Activated T-cell treated with anti-CD3 and anti-CD28 coated beads, Interleukin-2, amount 50 U/mL, for 72 hours (primary cell): Measurements from ENCODE around the gene RPS19BP1. TPM values are rescaled to one million over a fixed set of nuclear protein-coding genes. Genes with fewer than 3 reads are reported as not detected.
"Not testable (repeated sequence)": the region's sequence is repeated elsewhere in the genome, so short reads cannot be mapped to it uniquely, and the experiment has no call there.

ENCODE experiments used
- ATAC-seq, 2 donors: fragments of 150-1000 bp; cut with Tn5 transposase; replicated peaks in 1 of 2; 2 replicates each; pipeline ENCODE4 v1.10.0; 2021; ENCODE audit warnings: moderate library complexity in 2 of 2, mild to moderate bottlenecking in 1 of 2
- DNase-seq, 2 donors: peaks; one replicate each; pipeline ENCODE4 v3.0.0; 2021 to 2022; ENCODE audit warnings: mixed read lengths in 1 of 2
- H3K27ac Mint-ChIP-seq: one replicate; pipeline ENCODE4 v1.8.0; 2022; ENCODE audit warnings: mild to moderate bottlenecking, moderate library complexity, mixed read lengths
- H3K27me3 Mint-ChIP-seq: one replicate; pipeline ENCODE4 v1.8.0; 2022; ENCODE audit warnings: low read depth, mixed read lengths
- H3K36me3 Mint-ChIP-seq, 2 donors: one replicate each; pipeline ENCODE4 v1.8.0; 2022; ENCODE audit warnings: mixed read lengths in 2 of 2, mild to moderate bottlenecking in 1 of 2; ENCODE audit not compliant: insufficient read depth in 2 of 2
- H3K4me1 Mint-ChIP-seq: one replicate; pipeline ENCODE4 v1.8.0; 2022; ENCODE audit warnings: low read depth, mixed read lengths
- H3K4me3 Mint-ChIP-seq, 2 donors: one replicate each; pipeline ENCODE4 v1.8.0; 2022; ENCODE audit warnings: mild to moderate bottlenecking in 2 of 2, mixed read lengths in 2 of 2, moderate library complexity in 2 of 2
- H3K9me3 Mint-ChIP-seq, 2 donors: one replicate each; pipeline ENCODE4 v1.8.0; 2022; ENCODE audit warnings: mixed read lengths in 2 of 2
- total RNA-seq, 2 donors: library from RNA; stranded (reverse); gene quantifications; one replicate each; pipeline ENCODE4 v1.2.3, GENCODE V29; 2022

RPS19BP1 gene
- total RNA-seq, 2 donors from 2014 or later, result 78.3 to 82.0 TPM

- not testable (repeated sequence) for H3K27me3 Mint-ChIP-seq, ATAC-seq, H3K9me3 Mint-ChIP-seq
- peak; percentile 17 to 25 for DNase-seq
- Mint-ChIP-seq H3K4me1 (peaks cover 59% of the 10 kb centered on the region), H3K4me3 (peak overlapping the region; percentile 90 to 91), H3K27ac (peak overlapping the region; percentile 99), H3K36me3 (peaks cover 30 to 46% of the 10 kb centered on the region in 2 donors)
These were observed 11.3 kb downstream of the RPS19BP1 start for GRCh38 chr22:39521106-39521885.

- DNase-seq (peak; percentile 89 to 91), ATAC-seq (peak; percentile 23 to 32)
- H3K9me3 Mint-ChIP-seq, result no peaks in the 10 kb centered on the region
- peaks cover 59% of the 10 kb centered on the region for H3K4me1 Mint-ChIP-seq
- peak within 1 kb of the TSS; percentile 90 to 91 for H3K4me3 Mint-ChIP-seq
- H3K36me3 Mint-ChIP-seq, result peaks cover 32 to 48% of the 10 kb centered on the region in 2 donors
- H3K27ac Mint-ChIP-seq, result peak within 1 kb of the TSS; percentile 99
- no peaks in the 10 kb centered on the region for H3K27me3 Mint-ChIP-seq
These were observed 12.1 kb downstream of the RPS19BP1 start, which contains the start of gene ATF4 for GRCh38 chr22:39520226-39521105. ATF4 (plus strand) TSS chr22:39520562; CDS start chr22:39521446, 884 bp downstream.

- Mint-ChIP-seq H3K9me3 (no peaks in the 10 kb centered on the region), H3K27me3 (no peaks in the 10 kb centered on the region), H3K4me3 (peak overlapping the region; percentile 90 to 91), H3K4me1 (peaks cover 59% of the 10 kb centered on the region), H3K36me3 (peaks cover 33 to 44% of the 10 kb centered on the region in 2 donors), H3K27ac (peak overlapping the region; percentile 99)
- ATAC-seq (peak; percentile 83 to 87), DNase-seq (peak; percentile 97 to 98)
These were observed 12.8 kb downstream of the RPS19BP1 start for GRCh38 chr22:39519681-39520225.

- peak overlapping the region; percentile 96 for H3K27ac Mint-ChIP-seq
- peaks cover 59% of the 10 kb centered on the region for H3K4me1 Mint-ChIP-seq
- no peaks in the 10 kb centered on the region for H3K9me3 Mint-ChIP-seq
These were observed 13.4 kb downstream of the RPS19BP1 start for GRCh38 chr22:39518996-39519680.

GRCh38 chr22:39518144-39518786 lies 14.3 kb downstream of the RPS19BP1 start:
- Mint-ChIP-seq H3K4me3 (peak overlapping the region; percentile 90 to 91), H3K9me3 (no peaks in the 10 kb centered on the region), H3K27ac (peak overlapping the region; percentile 96), H3K4me1 (peaks cover 56% of the 10 kb centered on the region), H3K27me3 (no peaks in the 10 kb centered on the region), H3K36me3 (peaks cover 30 to 42% of the 10 kb centered on the region in 2 donors)
- ATAC-seq (no peak), DNase-seq (no peak)

More at GRCh38 chr22:39518996-39519680, 13.4 kb downstream of the RPS19BP1 start:
- peak; percentile 28 to 44 for DNase-seq
- Mint-ChIP-seq H3K4me3 (peak overlapping the region; percentile 90 to 91), H3K27me3 (no peaks in the 10 kb centered on the region), H3K36me3 (peaks cover 31 to 45% of the 10 kb centered on the region in 2 donors)
- ATAC-seq, result no peak

GRCh38 chr22:39517470-39517869 lies 15.1 kb downstream of the RPS19BP1 start:
- Mint-ChIP-seq H3K36me3 (peaks cover 26 to 40% of the 10 kb centered on the region in 2 donors), H3K27me3 (no peaks in the 10 kb centered on the region), H3K4me1 (peaks cover 54% of the 10 kb centered on the region), H3K9me3 (no peaks in the 10 kb centered on the region), H3K27ac (peak overlapping the region; percentile 14), H3K4me3 (no peak overlapping the region)
- DNase-seq, result no peak
- ATAC-seq, result no peak

GRCh38 chr22:39515266-39516050 lies 17.1 kb downstream of the RPS19BP1 start:
- DNase-seq, result no peak
- Mint-ChIP-seq H3K4me1 (peaks cover 43% of the 10 kb centered on the region), H3K27me3 (no peaks in the 10 kb centered on the region), H3K9me3 (no peaks in the 10 kb centered on the region), H3K27ac (peak overlapping the region; percentile 89), H3K4me3 (peak overlapping the region in 1 of 2 donors; percentile 48), H3K36me3 (peaks cover 10 to 26% of the 10 kb centered on the region in 2 donors)
- ATAC-seq, result no peak

- no peak overlapping the region for H3K4me3 Mint-ChIP-seq
- peaks cover 43% of the 10 kb centered on the region for H3K4me1 Mint-ChIP-seq
- DNase-seq (peak; percentile 50 to 56), ATAC-seq (no peak)
- peaks cover 11 to 24% of the 10 kb centered on the region in 2 donors for H3K36me3 Mint-ChIP-seq
- no peaks in the 10 kb centered on the region for H3K27me3 Mint-ChIP-seq
- H3K27ac Mint-ChIP-seq, result peak overlapping the region; percentile 9
- no peaks in the 10 kb centered on the region for H3K9me3 Mint-ChIP-seq
These were observed 18.1 kb downstream of the RPS19BP1 start for GRCh38 chr22:39514373-39514973.

- H3K4me3 Mint-ChIP-seq, result no peak overlapping the region
- H3K36me3 Mint-ChIP-seq, result peaks cover 11 to 28% of the 10 kb centered on the region in 2 donors
- H3K27ac Mint-ChIP-seq, result no peak overlapping the region
- no peaks in the 10 kb centered on the region for H3K27me3 Mint-ChIP-seq
- H3K9me3 Mint-ChIP-seq, result no peaks in the 10 kb centered on the region
- no peak for ATAC-seq
- peaks cover 43% of the 10 kb centered on the region for H3K4me1 Mint-ChIP-seq
- no peak for DNase-seq
These were observed 18.8 kb downstream of the RPS19BP1 start for GRCh38 chr22:39513791-39514190.

- Mint-ChIP-seq H3K36me3 (peaks cover 12 to 32% of the 10 kb centered on the region in 2 donors), H3K27ac (no peak overlapping the region), H3K27me3 (no peaks in the 10 kb centered on the region), H3K9me3 (no peaks in the 10 kb centered on the region), H3K4me3 (no peak overlapping the region), H3K4me1 (peaks cover 44% of the 10 kb centered on the region)
- DNase-seq (no peak), ATAC-seq (no peak)
These were observed 20.5 kb downstream of the RPS19BP1 start for GRCh38 chr22:39512026-39512425.

- Mint-ChIP-seq H3K4me3 (no peak overlapping the region), H3K27me3 (no peaks in the 10 kb centered on the region), H3K9me3 (no peaks in the 10 kb centered on the region), H3K4me1 (peaks cover 41% of the 10 kb centered on the region), H3K36me3 (peaks cover 15 to 38% of the 10 kb centered on the region in 2 donors), H3K27ac (no peak overlapping the region)
- no peak for DNase-seq
- no peak for ATAC-seq
These were observed 21.3 kb downstream of the RPS19BP1 start for GRCh38 chr22:39511226-39511625.
